Hepatic stellate cell (primary cell): Measurements from ENCODE around the gene LVRN.

ENCODE experiments used
- DNase-seq: peaks from one replicate; pipeline ENCODE4 v3.0.0; 2011; ENCODE audit warnings: low spot score

LVRN gene

DNA sequence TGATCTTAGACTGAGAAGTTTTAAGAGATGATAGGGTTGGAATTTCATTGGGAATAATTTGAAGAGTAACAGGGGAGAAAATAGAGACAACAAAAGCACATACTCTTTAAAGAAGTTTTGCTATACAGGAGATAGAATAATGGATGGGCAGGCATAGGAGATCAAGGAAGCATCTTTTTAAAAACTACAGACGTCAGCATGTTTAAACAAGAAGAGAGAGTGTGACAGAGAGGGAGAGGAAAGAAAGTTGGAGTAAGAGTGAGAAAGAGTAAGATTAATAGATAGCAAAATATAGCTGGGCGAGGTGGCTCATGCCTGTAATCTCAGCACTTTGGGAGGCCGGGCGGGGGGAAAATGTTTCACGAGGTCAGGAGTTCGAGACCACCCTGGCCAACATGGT, 5.3 kb upstream of the LVRN start:
- no peak for DNase-seq

DNA sequence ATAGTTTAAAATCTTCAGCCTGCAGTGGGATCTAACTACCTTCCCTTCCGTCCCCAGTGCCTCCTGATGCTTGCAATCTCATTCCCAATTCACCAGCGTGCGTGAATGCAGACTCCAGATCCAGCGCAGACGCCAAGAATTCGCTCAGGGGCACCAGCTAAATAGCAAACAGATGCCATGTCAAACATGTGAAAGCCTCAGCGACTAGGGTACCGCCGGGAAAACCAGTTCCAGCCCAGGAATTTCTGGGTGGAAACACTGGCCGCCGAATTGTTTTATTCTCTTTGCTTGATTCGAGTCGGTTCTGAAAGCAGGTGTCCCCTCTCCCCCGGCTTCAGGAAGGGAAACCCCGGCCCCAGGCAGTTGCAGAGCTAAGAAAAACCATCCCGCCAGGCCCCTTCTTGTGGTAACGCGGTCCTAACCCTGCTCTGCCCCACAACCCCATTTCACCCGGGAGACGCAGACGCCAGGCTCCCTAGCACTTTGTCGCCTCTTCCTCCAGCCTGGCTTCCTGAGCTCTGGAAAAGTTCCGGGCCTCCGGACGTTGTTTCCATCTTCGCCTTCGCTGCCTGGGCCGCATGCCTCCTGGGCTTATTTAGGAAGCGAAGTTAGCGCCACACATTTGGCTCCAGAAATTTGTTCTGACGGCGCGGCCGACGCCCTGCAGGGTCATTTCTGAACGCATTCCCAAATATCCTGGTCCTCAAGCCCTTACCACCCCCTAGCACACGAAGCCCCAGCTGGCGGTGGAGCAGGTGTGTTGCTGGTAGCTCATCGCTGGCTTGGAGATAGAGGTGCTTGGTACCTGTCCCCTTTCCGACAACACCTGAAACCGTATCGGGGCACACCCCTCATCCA, 665 bp upstream of the LVRN start:
- peak; percentile 43 for DNase-seq

DNA sequence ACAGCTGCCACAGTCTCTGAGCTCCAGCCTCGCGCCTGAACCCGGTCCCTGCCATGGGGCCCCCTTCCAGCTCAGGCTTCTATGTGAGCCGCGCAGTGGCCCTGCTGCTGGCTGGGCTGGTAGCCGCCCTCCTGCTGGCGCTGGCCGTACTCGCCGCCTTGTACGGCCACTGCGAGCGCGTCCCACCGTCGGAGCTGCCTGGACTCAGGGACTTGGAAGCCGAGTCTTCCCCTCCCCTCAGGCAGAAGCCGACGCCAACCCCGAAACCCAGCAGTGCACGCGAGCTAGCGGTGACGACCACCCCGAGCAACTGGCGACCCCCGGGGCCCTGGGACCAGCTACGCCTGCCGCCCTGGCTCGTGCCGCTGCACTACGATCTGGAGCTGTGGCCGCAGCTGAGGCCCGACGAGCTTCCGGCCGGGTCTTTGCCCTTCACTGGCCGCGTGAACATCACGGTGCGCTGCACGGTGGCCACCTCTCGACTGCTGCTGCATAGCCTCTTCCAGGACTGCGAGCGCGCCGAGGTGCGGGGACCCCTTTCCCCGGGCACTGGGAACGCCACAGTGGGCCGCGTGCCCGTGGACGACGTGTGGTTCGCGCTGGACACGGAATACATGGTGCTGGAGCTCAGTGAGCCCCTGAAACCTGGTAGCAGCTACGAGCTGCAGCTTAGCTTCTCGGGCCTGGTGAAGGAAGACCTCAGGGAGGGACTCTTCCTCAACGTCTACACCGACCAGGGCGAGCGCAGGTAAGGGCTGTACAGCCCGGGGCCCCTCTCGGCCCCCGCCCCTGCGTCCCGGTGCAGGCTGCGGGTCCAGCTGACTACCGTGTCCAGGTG, 509 bp downstream of the LVRN start:
- DNase-seq, result peak; percentile 32

DNA sequence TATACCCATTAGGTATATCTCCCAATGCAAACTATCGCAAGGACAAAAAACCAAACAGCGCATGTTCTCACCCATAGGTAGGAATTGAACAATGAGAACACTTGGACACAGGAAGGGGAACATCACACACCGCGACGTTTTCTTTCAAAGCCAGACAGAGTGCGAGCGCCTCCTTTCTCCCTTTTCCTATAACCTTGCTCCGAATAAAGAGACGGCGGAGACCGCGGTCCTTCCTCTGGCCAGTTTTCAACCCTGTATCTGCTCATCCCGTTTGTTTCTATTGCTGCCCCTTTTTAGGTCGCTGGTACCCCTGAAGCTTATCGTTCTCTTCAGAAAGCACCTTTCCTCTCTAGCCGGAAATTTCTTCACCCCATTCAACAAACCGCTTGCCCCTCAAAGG, 1.3 kb downstream of the LVRN start:
- DNase-seq, result no peak

DNA sequence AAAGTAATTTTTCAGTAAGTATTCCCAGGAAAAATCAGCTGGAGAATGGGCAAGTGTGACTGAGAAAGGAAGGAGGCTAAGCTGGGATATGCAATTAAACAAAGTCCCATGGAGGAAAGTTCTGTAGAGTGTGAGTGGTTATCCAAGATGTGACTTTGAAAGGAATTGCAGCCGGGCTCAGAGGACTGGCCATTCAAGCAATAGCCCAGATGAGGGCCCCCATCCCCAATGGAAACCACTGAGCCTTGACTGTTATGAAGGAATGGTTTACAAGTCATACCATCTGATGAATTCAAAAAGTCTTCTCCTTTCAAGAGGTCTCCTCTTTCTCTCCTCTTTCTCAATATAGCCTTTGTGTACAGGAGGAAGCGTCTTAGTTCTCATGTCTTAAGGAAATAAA, 6.5 kb downstream of the LVRN start:
- no peak for DNase-seq

DNA sequence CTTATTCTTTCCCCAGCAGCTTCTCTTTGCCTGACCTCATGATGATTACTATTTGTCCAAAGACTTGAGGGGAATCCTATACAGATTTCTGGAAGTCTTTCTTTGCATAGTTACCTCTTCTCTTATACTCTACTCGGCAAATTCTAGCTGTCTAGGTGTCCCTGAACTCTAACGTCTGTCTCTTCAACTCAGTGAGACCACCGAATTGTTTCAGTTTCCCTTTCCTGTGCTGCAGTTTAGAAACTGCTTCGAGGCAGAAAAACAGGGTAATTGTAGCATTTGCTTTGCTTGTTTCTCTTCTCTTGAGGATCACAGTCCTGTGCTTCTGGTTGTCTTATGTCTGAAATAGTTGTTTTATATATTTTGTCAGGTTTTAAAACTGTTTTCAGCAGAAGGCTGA, 14.8 kb downstream of the LVRN start:
- DNase-seq, result no peak

DNA sequence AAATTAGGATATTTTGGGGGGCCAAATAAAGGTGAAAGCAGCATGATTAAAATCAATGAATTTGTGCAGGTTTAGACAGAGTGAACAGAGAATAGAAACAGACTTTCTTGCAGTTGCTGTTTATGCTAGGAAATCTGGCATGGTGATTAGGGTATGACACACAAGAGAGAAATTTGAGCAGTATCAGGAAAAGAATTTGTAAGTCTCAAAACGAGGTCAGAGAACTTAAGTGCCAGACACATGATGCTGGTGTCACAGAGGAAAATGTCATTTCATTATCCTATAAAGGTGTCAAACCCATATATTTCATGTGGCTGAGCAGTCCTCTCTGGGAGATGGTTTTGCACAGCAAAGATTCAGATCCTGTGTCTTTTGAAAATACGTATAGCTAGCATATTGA, 15.7 kb downstream of the LVRN start:
- DNase-seq, result peak; percentile 56

DNA sequence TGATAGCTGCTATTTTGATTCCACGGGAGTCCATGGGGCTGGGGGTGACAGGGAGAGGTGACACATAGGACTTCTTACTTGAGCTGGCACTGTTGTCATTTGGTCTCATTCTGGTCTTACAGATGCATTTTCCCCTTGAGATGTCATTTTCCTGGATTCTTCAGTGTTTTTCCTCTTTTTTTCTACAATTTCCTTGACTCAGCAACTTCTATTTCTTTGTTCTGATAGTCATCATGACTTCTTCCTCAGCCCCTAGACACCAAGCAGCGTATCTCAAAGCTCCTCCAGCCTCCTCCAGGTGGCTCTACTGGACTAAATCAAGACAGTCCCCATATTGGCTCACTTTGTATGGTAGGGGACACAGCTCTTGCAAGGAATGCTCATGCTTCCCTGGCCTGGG, 16.5 kb downstream of the LVRN start:
- no peak for DNase-seq

DNA sequence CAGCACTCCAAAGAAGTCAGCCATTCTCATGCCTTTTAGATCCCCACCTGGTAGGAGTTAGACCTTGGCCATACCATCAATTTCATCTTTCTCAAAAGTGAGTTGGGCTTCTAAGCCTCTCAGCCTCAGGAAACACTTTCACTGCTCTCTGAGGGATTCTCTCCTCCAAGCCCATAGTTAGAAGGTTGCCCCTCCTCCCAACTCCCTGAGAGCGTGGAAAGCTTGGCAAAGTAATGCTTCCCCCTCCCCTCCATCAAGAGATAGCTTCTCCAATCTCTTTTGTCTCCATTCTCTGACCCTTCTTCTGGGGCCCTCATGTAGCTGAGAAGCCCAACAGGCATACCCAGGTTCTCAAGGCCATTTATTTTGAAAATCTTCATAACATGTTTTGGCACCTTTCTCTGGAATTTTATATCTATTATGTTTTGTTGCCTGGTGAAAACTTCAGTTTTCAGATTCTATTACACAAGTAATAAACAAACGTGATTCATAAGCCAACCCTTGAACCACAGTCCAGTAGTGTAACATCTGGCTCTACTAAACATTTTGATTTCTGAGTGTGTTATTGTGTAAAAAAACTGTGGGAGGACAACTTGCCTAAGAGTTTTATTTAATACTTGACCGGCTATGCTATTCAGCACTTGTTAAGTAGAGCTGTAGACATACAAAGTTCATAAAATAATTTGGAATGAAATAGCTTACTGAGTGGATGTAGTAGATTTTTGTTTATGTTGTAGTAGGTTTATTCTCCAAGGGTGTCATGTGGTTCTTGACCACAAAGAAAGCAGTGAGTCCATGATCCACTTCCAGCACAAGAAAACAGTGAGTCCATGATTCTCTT, 17.1 kb downstream of the LVRN start:
- DNase-seq, result no peak

DNA sequence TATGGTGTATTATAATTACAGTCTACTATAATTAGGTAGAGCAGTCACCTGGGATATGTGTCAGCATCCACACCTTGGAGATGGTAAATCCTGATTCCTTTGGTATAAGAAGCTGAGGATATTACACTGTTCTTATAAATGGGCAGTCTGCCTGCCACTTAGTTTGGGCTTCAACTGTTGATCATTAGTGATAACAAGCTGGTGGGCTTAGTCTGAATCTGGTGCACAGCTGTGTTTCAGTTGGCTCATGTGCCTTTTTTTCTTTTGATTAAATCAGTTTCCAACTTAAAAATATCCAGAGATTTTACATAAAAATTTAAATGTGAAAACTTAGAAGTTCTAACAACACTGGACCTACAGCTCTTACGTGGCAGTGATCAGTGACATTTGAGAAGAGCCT, 21.2 kb downstream of the LVRN start:
- DNase-seq, result no peak

DNA sequence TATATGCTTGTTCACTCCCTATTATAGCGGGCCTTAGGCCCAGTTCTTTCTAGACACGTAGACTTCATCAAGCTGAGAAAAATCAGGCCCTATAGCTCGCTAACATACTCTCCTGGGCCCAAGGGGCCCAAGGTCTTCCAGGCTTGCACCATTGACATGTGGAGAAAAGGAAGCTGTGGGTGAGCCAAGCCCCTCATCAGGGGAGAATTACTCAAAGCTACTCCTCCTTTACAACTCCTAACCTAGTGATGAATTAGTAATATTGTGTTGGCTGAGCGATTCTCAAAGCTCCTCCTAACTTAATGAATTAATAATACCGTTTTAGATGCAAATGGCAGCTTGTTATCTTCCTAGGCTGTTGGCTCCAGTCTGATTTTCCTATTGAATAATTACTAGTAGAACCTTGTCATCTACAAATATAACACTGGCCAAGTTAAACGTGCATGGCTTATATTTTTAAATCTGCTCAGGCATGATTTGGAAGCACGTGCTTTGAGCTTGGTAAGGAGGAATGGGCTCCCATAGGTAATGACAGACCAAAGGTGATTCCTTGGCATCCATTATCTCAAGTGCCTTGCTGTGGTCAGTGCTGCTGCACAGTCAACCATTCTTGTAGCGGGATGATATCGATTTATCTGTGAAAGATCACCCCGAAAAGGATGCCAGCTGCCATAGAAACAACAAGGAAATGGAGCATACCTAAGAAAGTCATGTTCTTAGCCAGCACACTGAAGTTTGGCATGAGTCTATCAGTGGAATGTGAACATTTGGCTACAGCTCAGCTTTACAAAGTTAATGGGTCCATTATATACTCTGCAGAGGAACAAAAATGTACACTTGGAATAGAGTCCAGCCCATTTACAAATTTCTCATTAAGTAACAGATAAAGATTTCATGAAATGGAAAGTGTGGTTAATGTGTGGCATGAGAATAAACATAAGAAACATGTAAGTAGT, 23.8 kb downstream of the LVRN start:
- no peak for DNase-seq

DNA sequence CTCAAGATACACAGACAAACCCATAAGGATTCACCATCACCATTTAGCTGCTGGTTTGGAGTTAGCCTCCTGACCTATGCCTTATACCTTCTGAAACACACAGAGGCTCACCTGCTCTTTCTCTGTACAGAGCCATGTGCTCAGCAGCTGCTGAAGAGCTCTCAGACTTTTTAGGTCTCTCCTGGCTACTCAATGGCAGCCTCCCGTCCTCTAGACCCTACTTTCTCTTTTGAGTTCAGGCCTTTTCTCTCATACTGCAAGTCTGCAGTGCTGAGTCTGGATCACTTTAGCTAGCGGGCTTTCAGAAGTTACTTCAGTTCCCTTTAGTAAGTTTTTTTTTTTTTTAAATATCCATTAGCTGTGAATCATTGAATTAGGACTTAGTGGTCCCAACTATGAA, 25.7 kb downstream of the LVRN start:
- DNase-seq, result no peak

DNA sequence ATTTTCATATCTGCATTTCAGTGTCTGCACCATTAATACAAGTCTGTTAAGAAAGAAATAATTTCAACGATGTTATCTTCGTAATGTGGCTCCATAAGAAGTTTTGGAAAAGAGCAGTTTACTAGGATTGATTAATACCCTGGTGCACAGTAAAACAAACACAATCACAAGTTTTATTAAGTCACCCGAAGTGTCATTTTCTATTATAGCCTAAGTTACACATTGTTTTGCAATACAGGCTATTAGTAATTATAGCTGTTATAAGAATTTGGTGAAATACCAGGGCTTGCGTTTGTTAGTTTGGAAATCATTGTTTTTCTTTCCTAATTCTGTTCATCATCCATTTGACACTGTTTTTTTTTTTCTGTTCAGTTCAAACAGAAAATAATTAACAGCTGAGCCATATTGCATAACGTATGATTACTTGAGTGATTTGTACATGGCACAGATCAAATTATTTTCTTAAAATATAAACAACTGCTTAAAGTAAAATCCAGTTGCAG, 30.6 kb downstream of the LVRN start:
- DNase-seq, result no peak

DNA sequence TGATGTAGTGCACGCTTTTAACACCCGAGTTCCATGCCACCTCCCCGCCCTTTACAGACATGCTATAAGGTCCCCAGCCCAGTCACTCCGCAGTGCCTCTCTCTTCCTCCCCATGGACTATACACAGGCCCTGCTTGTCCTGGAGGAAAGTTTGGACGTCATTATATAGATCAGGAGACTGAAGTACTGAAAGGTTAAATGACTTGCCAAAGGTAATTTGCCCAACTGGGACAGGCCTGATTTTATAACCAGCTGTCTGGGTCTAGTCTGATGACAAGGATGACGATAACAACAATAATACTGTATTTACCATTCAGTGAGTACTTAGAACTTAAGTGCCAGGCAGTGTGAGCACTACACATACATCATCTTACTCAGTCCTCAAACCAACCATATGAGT, 33.1 kb downstream of the LVRN start:
- no peak for DNase-seq

DNA sequence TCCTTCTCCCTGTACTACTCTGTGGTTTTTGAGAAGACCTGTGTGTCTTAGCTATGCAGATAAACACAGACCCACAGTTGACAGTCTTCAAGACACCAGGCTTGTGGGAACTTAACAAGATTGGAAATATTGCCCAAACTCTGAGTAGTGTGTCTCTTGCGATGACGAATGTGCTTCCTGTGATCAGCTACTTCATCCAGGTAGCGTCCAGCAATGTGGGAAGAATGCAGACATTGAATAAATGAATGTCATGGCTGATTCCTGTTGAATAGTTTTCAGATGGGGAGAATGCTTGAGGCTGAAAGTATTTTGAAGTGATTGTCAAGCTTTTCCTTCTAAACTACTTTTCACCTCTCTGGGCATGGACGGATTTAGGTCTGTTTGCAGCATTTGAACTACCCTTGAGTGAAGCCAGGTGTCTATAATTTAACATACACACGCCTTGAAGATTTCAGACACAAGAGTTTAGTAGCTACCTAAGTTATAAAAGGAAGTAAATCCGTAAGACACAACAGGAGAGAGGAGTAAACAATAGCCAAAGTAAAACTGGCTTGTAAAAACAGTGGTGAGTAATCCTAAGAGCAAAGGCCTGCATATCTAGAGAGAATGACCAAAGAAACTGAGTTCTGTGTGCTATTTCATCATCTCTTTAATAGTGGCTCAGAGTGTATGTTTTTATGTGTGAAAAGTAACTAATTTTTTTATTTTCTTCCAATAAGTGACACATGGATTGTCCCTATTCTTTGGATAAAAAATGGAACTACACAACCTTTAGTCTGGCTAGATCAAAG, 40.0 kb downstream of the LVRN start:
- peak; percentile 4 for DNase-seq

DNA sequence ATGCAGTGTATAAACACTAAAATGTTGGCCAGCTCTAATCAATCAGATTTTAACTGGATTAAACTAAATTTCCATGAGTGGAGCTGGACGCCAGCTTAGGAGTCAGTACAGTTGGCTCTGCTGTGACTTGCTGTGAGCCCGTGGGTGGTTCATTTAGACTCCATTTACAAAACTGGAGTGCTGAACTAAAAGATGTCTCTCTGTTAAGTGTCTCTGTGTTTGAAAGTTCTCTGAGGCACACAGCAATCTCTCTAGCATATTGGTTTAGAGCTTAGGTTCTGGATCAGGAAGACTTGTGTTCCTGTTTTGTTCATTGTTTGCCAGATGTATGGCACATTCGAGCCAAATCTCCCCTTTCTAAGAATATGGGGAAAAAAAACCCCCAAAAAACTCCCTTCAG, 42.0 kb downstream of the LVRN start:
- no peak for DNase-seq

DNA sequence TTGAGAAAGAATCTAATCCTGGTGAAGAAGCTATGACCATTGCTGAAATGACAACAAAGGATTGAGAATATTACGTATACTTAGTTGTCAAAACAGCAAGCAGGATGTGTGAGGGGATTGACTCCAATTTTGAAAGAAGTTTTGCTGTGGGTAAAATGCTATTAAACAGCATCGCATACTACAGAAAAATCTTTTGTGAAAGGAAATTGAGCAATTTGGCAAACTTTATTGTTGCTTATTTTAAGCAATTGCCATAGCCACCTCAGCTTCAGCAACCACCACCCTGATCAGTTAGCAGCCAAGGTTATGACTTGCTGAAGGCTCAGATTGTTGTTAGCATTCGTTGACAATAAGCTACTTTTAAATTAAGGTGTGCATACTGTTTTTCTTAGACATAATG, 47.5 kb downstream of the LVRN start:
- DNase-seq, result no peak

DNA sequence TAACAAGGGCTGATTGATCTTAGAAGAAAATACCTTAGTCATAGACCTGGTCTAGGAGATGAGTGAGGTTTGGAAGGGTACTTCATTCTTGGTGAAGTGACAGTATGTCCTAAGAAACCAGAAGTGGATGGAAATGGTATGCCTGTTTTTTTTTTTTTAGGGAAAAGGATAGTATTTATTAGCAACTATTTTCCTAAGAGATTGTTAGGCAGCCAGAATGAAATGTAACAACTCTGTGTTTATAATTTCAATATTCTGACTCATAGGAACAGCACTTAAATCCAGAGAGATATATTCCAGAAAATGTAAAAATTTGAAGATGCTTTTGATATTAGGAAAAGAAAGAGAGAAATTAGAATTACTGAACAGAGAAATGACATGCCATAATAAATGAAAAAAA, 48.8 kb downstream of the LVRN start:
- DNase-seq, result peak; percentile 5

DNA sequence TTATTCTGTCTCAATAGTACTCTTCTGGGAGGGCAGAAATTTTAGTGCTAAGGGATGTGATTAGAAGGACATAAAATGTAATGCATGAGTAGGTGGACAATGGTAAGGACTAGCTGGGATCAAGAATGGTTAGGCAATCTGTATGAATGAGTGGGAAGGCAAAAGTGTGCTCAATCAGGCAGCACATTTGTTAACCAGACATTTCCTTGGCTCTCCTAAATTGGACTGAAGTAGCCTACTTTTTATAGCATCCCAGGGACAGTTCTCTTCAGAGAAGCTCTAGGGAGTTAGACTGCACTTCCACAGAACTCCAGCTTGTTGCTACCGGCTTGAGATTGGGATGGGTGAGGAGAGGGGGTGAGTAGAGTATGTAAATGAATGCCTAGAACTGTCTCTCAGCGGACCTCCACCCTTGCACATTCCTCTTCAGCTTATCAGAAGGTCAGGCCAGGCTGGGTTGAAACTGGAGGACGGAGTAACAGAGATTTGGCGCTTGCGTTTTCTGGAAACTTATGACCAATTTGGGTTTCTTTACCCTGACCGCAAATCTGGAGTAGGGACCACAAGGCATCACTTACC, 51.0 kb downstream of the LVRN start:
- no peak for DNase-seq

DNA sequence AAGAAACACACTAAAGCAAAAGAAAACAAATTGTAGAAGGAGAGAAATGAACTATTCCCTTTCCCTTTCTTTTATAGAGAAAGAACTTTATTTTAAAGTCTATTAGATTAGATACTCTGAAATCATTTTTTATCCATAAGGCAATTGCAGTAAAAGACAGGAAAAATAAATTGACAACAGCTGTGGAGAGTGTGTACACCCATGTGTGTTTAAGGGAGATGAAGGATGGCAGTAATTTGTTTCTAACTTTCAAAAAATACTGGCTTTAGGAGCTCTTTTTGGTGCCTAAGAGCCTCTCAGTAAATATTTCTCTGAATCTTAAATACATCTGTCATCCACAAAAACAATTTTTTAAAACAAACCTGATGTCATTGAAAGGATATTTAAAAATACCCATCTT, 51.7 kb downstream of the LVRN start:
- DNase-seq, result no peak
